Measurements from ENCODE around the gene ZCWPW1. TPM values are rescaled to one million over a fixed set of nuclear protein-coding genes. Genes with fewer than 3 reads are reported as not detected.

Gene ZCWPW1
- polyA plus RNA-seq, 1 of the 3 experiments (the other 2 are of a cell fraction) = 4.1 TPM

- Histone ChIP-seq H2AFZ (ENCODE audit: low read depth) (no peak overlapping the region), H3K4me3 (ENCODE audit: low read depth in 2 of 2, low read length in 1 of 2) (no peak overlapping the region), H3K4me1 (ENCODE audit: control insufficient read depth in 1 of 2, insufficient read depth in 2 of 2, low read depth in 1 of 2, low read length in 1 of 2) (peaks cover 5 to 7% of the 10 kb centered on the region in 2 experiments; a peak in 1 of 4 replicates), H3K27ac (ENCODE audit: low read depth in 2 of 2, low read length in 1 of 2) (no peak overlapping the region), H3F3A (replicated peaks; ENCODE audit: insufficient read depth) (peaks cover 3% of the 10 kb centered on the region), H3K36me3 (replicated peaks in 1 of 2; ENCODE audit: control insufficient read depth in 1 of 2, insufficient read depth in 2 of 2, low read length in 1 of 2) (peaks cover 0 to 6% of the 10 kb centered on the region in 2 experiments), H3K27me3 (ENCODE audit: insufficient read depth) (no peaks in the 10 kb centered on the region), H3K79me2 (ENCODE audit: insufficient read depth) (no peaks in the 10 kb centered on the region), H3K9ac (no peak overlapping the region), H4K20me1 (ENCODE audit: insufficient read depth) (no peaks in the 10 kb centered on the region), H3K4me2 (no peak overlapping the region), H3K9me3 (no peaks in the 10 kb centered on the region), H3K9me2 (no peaks in the 10 kb centered on the region)
- DNase-seq = no peak
- TF ChIP-seq RAD21 (IDR thresholded peaks at IDR 0.05; ENCODE audit: low read length) = no peak
- TF ChIP-seq MEF2A (IDR thresholded peaks at IDR 0.05; ENCODE audit: borderline replicate concordance, low read depth) = no peak
- no peak for TF ChIP-seq TCF12 (IDR thresholded peaks at IDR 0.05)
- TF ChIP-seq CHD2 (IDR thresholded peaks at IDR 0.05; ENCODE audit: low read length, partially characterized antibody) = no peak
- TF ChIP-seq REST (IDR thresholded peaks at IDR 0.05; ENCODE audit: low read depth, low read length) = no peak
- no peak for TF ChIP-seq RXRA (IDR thresholded peaks at IDR 0.05; ENCODE audit: borderline replicate concordance, low read depth)
- no peak for TF ChIP-seq FOSL2 (IDR thresholded peaks at IDR 0.05; ENCODE audit: borderline replicate concordance, low read depth)
- 72% methylated on average over 4 of the region's 4 CpGs for WGBS (ENCODE audit: low lambda C conversion rate)
- CTCF ChIA-PET = interaction anchor here (4.8 kb wide), 1 partner anchor 37 kb away, joined by 24 read pairs; no protein-coding TSS in a partner anchor
- POLR2A ChIA-PET = interaction anchor here (1.3 kb wide), 1 partner anchor 11 kb away, joined by 5 read pairs; no protein-coding TSS in a partner anchor
Observed at GRCh38 chr7:100370303-100370702, 58.2 kb downstream of the ZCWPW1 start.

GRCh38 chr7:100369105-100369504, 59.4 kb downstream of the ZCWPW1 start:
- H3K9ac ChIP-seq = no peak overlapping the region
- no peaks in the 10 kb centered on the region for H3K9me3 ChIP-seq
- H2AFZ ChIP-seq (ENCODE audit: low read depth) = no peak overlapping the region
- ChIA-PET CTCF (interaction anchor here (1.2 to 4.8 kb wide), 2 partner anchors 25 to 38 kb away, joined by 3 to 24 read pairs; no protein-coding TSS in a partner anchor), POLR2A (interaction anchor here (1.0 to 1.3 kb wide), 2 partner anchors 9 to 25 kb away, joined by 3 to 5 read pairs; no protein-coding TSS in a partner anchor)
- no peak for DNase-seq
- H3K27me3 ChIP-seq (ENCODE audit: insufficient read depth) = no peaks in the 10 kb centered on the region
- WGBS (ENCODE audit: low lambda C conversion rate) = 85% methylated on average over 6 of the region's 6 CpGs
- peaks cover 5 to 7% of the 10 kb centered on the region in 2 experiments; a peak in 1 of 4 replicates for H3K4me1 ChIP-seq (ENCODE audit: control insufficient read depth in 1 of 2, insufficient read depth in 2 of 2, low read depth in 1 of 2, low read length in 1 of 2)
- no peaks in the 10 kb centered on the region for H3K79me2 ChIP-seq (ENCODE audit: insufficient read depth)
- peaks cover 9% of the 10 kb centered on the region for H3F3A ChIP-seq (replicated peaks; ENCODE audit: insufficient read depth)
- peaks cover 0 to 8% of the 10 kb centered on the region in 2 experiments for H3K36me3 ChIP-seq (replicated peaks in 1 of 2; ENCODE audit: control insufficient read depth in 1 of 2, insufficient read depth in 2 of 2, low read length in 1 of 2)
- no peak overlapping the region for H3K4me3 ChIP-seq (ENCODE audit: low read depth in 2 of 2, low read length in 1 of 2)
- no peaks in the 10 kb centered on the region for H3K9me2 ChIP-seq
- H4K20me1 ChIP-seq (ENCODE audit: insufficient read depth) = no peaks in the 10 kb centered on the region
- H3K4me2 ChIP-seq = no peak overlapping the region
- no peak for TF ChIP-seq FOSL2 (IDR thresholded peaks at IDR 0.05; ENCODE audit: borderline replicate concordance, low read depth)
- no peak for TF ChIP-seq EZH2phosphoT487 (IDR thresholded peaks at IDR 0.05; ENCODE audit: borderline replicate concordance, low read depth)
- TF ChIP-seq PBX3 (IDR thresholded peaks at IDR 0.05) = peak; percentile 29
- H3K27ac ChIP-seq (ENCODE audit: low read depth in 2 of 2, low read length in 1 of 2) = no peak overlapping the region

All from SK-N-SH (cell line).